ENCODE results near the gene BBOX1.
"Not testable (repeated sequence)": the region's sequence is repeated elsewhere in the genome, so short reads cannot be mapped to it uniquely, and the experiment has no call there.

BBOX1 gene

GRCh38 chr11:27129686-27130085 lies 89.1 kb downstream of the BBOX1 start:
- no peak for DNase-seq

GRCh38 chr11:27130806-27131205 lies 90.2 kb downstream of the BBOX1 start:
- no peak for DNase-seq

GRCh38 chr11:27135924-27136329 lies 95.3 kb downstream of the BBOX1 start:
- not testable (repeated sequence) for DNase-seq

- DNase-seq, result no peak
Observed at GRCh38 chr11:27138716-27139115, 98.1 kb downstream of the BBOX1 start.

- DNase-seq, result no peak
Observed at GRCh38 chr11:27139742-27140367, 99.2 kb downstream of the BBOX1 start.

- no peak for DNase-seq
Observed at GRCh38 chr11:27141576-27141975, 101.0 kb downstream of the BBOX1 start.

GRCh38 chr11:27147916-27148315 lies 107.3 kb downstream of the BBOX1 start:
- no peak for DNase-seq

GRCh38 chr11:27148506-27148905 lies 107.9 kb downstream of the BBOX1 start:
- no peak for DNase-seq

GRCh38 chr11:27150098-27150497 lies 109.5 kb downstream of the BBOX1 start:
- DNase-seq, result no peak

- DNase-seq, result no peak
Observed at GRCh38 chr11:27153136-27153535, 112.5 kb downstream of the BBOX1 start.

- peak; percentile 9 for DNase-seq
Observed at GRCh38 chr11:27158456-27159334, 118.1 kb downstream of the BBOX1 start.

GRCh38 chr11:27159335-27159679 lies 118.7 kb downstream of the BBOX1 start:
- no peak for DNase-seq

- peak; percentile 7 for DNase-seq
Observed at GRCh38 chr11:27161071-27161470, 120.5 kb downstream of the BBOX1 start.

GRCh38 chr11:27162237-27162636 lies 121.6 kb downstream of the BBOX1 start:
- no peak for DNase-seq

GRCh38 chr11:27166130-27166529 lies 125.5 kb downstream of the BBOX1 start:
- DNase-seq, result no peak

GRCh38 chr11:27171376-27171958 lies 130.9 kb downstream of the BBOX1 start:
- no peak for DNase-seq

- DNase-seq, result no peak
Observed at GRCh38 chr11:27173545-27173944, 132.9 kb downstream of the BBOX1 start.

- DNase-seq, result no peak
Observed at GRCh38 chr11:27174021-27174420, 133.4 kb downstream of the BBOX1 start.

- DNase-seq, result no peak
Observed at GRCh38 chr11:27174672-27175210, 134.1 kb downstream of the BBOX1 start.

GRCh38 chr11:27175562-27175961 lies 134.9 kb downstream of the BBOX1 start:
- not testable (repeated sequence) for DNase-seq

All from T1000 (cell line).